Ovary (tissue), 3 donors: Measurements from ENCODE around the gene ELAVL1.

Experiments
- CTCF ChIP-seq, 3 donors: fragments of 450-650 bp in 2 of 3; fragments of 200-600 bp in 1 of 3; IDR thresholded peaks; one replicate each; pipeline versions ENCODE4 v1.5.1 to v1.8.0; 2016 to 2022; ENCODE audit warnings: antibody characterized with exemption in 3 of 3, mild to moderate bottlenecking in 1 of 3
- POLR2A ChIP-seq: fragments of 450-650 bp; IDR thresholded peaks from one replicate; pipeline ENCODE4 v1.6.1; 2017; ENCODE audit warnings: antibody characterized with exemption, mild to moderate bottlenecking, moderate library complexity
- donor health status: DM: no; HTN: no; CAD: no.

- TF ChIP-seq CTCF (IDR thresholded peaks at IDR 0.05) = no peak
- TF ChIP-seq POLR2A = no peak
These were observed 33.4 kb upstream of the ELAVL1 start for GRCh38 chr19:8038815-8039214.
